Measurements from ENCODE around the gene SLC39A11.

- TF ChIP-seq CTCF (IDR thresholded peaks at IDR 0.05) (no peak), REST (IDR thresholded peaks at IDR 0.05; ENCODE audit: insufficient read depth in 1 of 2, low read depth in 2 of 2, low read length in 1 of 2) (no peak), POLR2AphosphoS5 (IDR thresholded peaks at IDR 0.05; ENCODE audit: low read depth, low read length) (no peak), TCF7L2 (IDR thresholded peaks at IDR 0.05; ENCODE audit: low read depth, low read length) (no peak), SIN3A (IDR thresholded peaks at IDR 0.05; ENCODE audit: borderline replicate concordance, insufficient read depth, low read depth, low read length) (no peak)
These were observed 357.9 kb downstream of the SLC39A11 start for GRCh38 chr17:72734613-72735012.

Data from Panc1 (cell line).